Measurements from ENCODE around the gene BABAM2. TPM values are rescaled to one million over a fixed set of nuclear protein-coding genes. Genes with fewer than 3 reads are reported as not detected.
"Not testable (repeated sequence)": the region's sequence is repeated elsewhere in the genome, so short reads cannot be mapped to it uniquely, and the experiment has no call there.

Gene BABAM2
- total RNA-seq, 4 donors from 2014 or later: 33.3 to 48.9 (median 37.9) TPM

DNA sequence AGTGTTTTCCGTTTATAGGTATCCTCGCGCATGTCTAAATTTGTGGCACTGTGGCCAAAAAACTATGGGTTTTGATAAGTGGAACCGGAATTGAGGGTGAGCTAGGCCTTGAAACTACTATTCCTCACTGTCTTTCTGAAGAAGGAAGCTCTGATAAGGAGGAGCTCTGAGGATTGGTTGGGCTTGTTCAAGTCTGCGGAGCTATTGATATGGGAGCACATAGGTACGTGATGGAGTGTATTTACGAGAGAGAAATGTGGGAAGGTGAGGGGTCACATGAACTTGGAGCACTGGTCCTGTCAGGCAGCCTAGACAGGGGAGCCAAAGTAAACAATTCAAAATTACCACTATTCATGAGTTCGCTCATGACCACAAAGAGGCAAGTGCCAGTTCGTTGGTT is 131.4 kb downstream of the BABAM2 start:
- no peak for DNase-seq
- Histone ChIP-seq H3K9me3 (no peaks in the 10 kb centered on the region), H3K27ac (no peak overlapping the region), H3K4me1 (no peaks in the 10 kb centered on the region), H3K4me3 (no peak overlapping the region), H3K27me3 (no peaks in the 10 kb centered on the region), H3K36me3 (peaks cover 0 to 14% (median 2%) of the 10 kb centered on the region in 4 donors)
- TF ChIP-seq, protein P1, sequence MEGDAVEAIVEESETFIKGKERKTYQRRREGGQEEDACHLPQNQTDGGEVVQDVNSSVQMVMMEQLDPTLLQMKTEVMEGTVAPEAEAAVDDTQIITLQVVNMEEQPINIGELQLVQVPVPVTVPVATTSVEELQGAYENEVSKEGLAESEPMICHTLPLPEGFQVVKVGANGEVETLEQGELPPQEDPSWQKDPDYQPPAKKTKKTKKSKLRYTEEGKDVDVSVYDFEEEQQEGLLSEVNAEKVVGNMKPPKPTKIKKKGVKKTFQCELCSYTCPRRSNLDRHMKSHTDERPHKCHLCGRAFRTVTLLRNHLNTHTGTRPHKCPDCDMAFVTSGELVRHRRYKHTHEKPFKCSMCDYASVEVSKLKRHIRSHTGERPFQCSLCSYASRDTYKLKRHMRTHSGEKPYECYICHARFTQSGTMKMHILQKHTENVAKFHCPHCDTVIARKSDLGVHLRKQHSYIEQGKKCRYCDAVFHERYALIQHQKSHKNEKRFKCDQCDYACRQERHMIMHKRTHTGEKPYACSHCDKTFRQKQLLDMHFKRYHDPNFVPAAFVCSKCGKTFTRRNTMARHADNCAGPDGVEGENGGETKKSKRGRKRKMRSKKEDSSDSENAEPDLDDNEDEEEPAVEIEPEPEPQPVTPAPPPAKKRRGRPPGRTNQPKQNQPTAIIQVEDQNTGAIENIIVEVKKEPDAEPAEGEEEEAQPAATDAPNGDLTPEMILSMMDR (IDR thresholded peaks at IDR 0.05): no peak
- TF ChIP-seq POLR2A (IDR thresholded peaks at IDR 0.05): no peak
- TF ChIP-seq POLR2AphosphoS5 (IDR thresholded peaks at IDR 0.05): no peak
- TF ChIP-seq EP300 (IDR thresholded peaks at IDR 0.05; ENCODE audit: low read depth): no peak
- intact Hi-C loops (cut with DNase I; ENCODE audit: low total_unique reads): no loop called here
- in situ Hi-C loops (cut with MboI; ENCODE audit: low pct_ligation_motif_present in 1 of 4, low pct_unique_long_range_greater_than_20kb in 1 of 4, low sequenced_read_pairs in 3 of 4): no loop called here
- 94 to 96% methylated on average over 6 to 9 of the region's 9 CpGs for WGBS, 2 donors (ENCODE audit: low coverage in 1 of 2)

DNA sequence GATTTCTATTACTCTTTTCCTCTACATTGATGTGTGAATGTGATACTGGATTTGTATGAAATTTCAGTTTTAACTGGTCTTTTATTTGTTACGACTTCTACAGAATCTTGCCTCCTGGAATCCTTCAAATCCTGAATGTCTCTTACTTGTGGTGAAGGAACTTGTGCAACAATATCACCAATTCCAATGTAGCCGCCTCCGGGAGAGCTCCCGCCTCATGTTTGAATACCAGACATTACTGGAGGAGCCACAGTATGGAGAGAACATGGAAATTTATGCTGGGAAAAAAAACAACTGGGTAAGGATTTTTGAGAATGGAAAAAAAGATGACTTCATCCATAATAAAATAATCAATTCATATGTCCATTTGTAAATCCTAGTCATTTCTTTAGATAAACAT is 134.6 kb downstream of the BABAM2 start:
- intact Hi-C loops (cut with DNase I; ENCODE audit: low total_unique reads): no loop called here
- Histone ChIP-seq H3K36me3 (peaks cover 0 to 14% (median 2%) of the 10 kb centered on the region in 4 donors), H3K9me3 (no peaks in the 10 kb centered on the region), H3K4me1 (no peaks in the 10 kb centered on the region), H3K27ac (no peak overlapping the region), H3K27me3 (no peaks in the 10 kb centered on the region), H3K4me3 (no peak overlapping the region)
- WGBS, 2 donors (ENCODE audit: low coverage in 1 of 2): 91 to 97% methylated on average over 4 of the region's 4 CpGs
- in situ Hi-C loops (cut with MboI; ENCODE audit: low pct_ligation_motif_present in 1 of 4, low pct_unique_long_range_greater_than_20kb in 1 of 4, low sequenced_read_pairs in 3 of 4): no loop called here
- no peak for DNase-seq
- TF ChIP-seq, protein P1 (IDR thresholded peaks at IDR 0.05): no peak
- no peak for TF ChIP-seq POLR2AphosphoS5 (IDR thresholded peaks at IDR 0.05)
- TF ChIP-seq POLR2A (IDR thresholded peaks at IDR 0.05): no peak
- no peak for TF ChIP-seq EP300 (IDR thresholded peaks at IDR 0.05; ENCODE audit: low read depth)

- H3K4me3 ChIP-seq; intact Hi-C loops (cut with DNase I; ENCODE audit: low total_unique reads); H3K27ac ChIP-seq; H3K4me1 ChIP-seq; in situ Hi-C loops (cut with MboI; ENCODE audit: low pct_ligation_motif_present in 1 of 4, low pct_unique_long_range_greater_than_20kb in 1 of 4, low sequenced_read_pairs in 3 of 4); H3K9me3 ChIP-seq; DNase-seq; H3K27me3 ChIP-seq: not testable (repeated sequence)
- H3K36me3 ChIP-seq: peaks cover 0 to 14% (median 2%) of the 10 kb centered on the region in 4 donors
- WGBS, 2 donors (ENCODE audit: low coverage in 1 of 2): 86 to 100% methylated on average over 1 to 2 of the region's 2 CpGs
Observed at GRCh38 chr2:28026230-28026629, 135.7 kb downstream of the BABAM2 start.

- H3K9me3 ChIP-seq: no peaks in the 10 kb centered on the region
- H3K36me3 ChIP-seq: peaks cover 0 to 14% (median 2%) of the 10 kb centered on the region in 4 donors
- no peaks in the 10 kb centered on the region for H3K4me1 ChIP-seq
- WGBS, 2 donors (ENCODE audit: low coverage in 1 of 2): 95 to 100% methylated on average over 2 to 7 of the region's 7 CpGs
- intact Hi-C loops (cut with DNase I; ENCODE audit: low total_unique reads): no loop called here
- in situ Hi-C loops (cut with MboI; ENCODE audit: low pct_ligation_motif_present in 1 of 4, low pct_unique_long_range_greater_than_20kb in 1 of 4, low sequenced_read_pairs in 3 of 4): no loop called here
- no peak for DNase-seq
- H3K4me3 ChIP-seq: no peak overlapping the region
- TF ChIP-seq POLR2A (IDR thresholded peaks at IDR 0.05) (no peak), EP300 (IDR thresholded peaks at IDR 0.05; ENCODE audit: low read depth) (no peak), POLR2AphosphoS5 (IDR thresholded peaks at IDR 0.05) (no peak)
- TF ChIP-seq, protein P1 (IDR thresholded peaks at IDR 0.05): no peak
- H3K27me3 ChIP-seq: no peaks in the 10 kb centered on the region
- H3K27ac ChIP-seq: no peak overlapping the region
Observed at GRCh38 chr2:28028025-28028424, 137.5 kb downstream of the BABAM2 start.

DNA sequence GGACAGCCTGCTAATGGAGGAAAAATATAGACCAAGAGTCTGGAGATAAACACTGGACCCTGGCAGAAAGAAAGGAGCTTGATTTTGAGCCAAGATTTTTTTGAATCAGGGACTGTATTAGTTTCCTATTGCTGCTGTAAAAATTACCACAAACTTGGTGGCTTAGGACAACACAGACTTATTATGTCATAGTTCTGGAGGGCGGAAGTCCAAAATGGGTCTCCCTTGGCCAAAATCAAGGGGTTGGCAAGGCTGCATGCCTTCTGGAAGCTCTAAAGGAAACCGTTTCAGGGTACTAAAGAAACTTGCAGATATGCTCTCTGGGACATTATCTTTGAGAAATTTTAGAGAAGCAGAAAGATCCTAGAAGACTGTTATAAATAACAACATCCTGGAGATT is 140.1 kb downstream of the BABAM2 start:
- in situ Hi-C loops (cut with MboI; ENCODE audit: low pct_ligation_motif_present in 1 of 4, low pct_unique_long_range_greater_than_20kb in 1 of 4, low sequenced_read_pairs in 3 of 4) (no loop called here), intact Hi-C loops (cut with DNase I; ENCODE audit: low total_unique reads) (no loop called here)
- no peak for DNase-seq

More for the DNA sequence above, 140.1 kb downstream of the BABAM2 start:
- Histone ChIP-seq H3K36me3 (peaks cover 0 to 8% (median 2%) of the 10 kb centered on the region in 4 donors), H3K4me1 (no peaks in the 10 kb centered on the region), H3K4me3 (no peak overlapping the region), H3K27ac (no peak overlapping the region), H3K9me3 (no peaks in the 10 kb centered on the region), H3K27me3 (no peaks in the 10 kb centered on the region)
- WGBS, 2 donors (ENCODE audit: low coverage in 1 of 2): 77 to 83% methylated on average over 2 of the region's 2 CpGs
- TF ChIP-seq POLR2AphosphoS5 (IDR thresholded peaks at IDR 0.05) (no peak), EP300 (IDR thresholded peaks at IDR 0.05; ENCODE audit: low read depth) (no peak), POLR2A (IDR thresholded peaks at IDR 0.05) (no peak)
- TF ChIP-seq, protein P1 (IDR thresholded peaks at IDR 0.05): no peak

Data from transverse colon (tissue), 4 donors.